WTC11 (cell line): ENCODE data around the gene SEC22C.

ENCODE experiments used
- ATF1 ChIP-seq: sonication (generic); formaldehyde crosslinking; IDR thresholded peaks from 2 replicates; pipeline ENCODE4 v1.8.1; 2023; ENCODE audit warnings: mild to moderate bottlenecking, moderate library complexity, missing genetic modification reagents
- CTCF ChIP-seq: fragments of 200-600 bp; IDR thresholded peaks from 2 replicates; pipeline ENCODE4 v1.8.0; 2022; ENCODE audit warnings: antibody characterized with exemption
- OVOL2 ChIP-seq: fragments of 250-450 bp; sonication (Bioruptor Pico); IDR thresholded peaks from 2 replicates; pipeline ENCODE4 v1.9.0; 2021; ENCODE audit warnings: mild to moderate bottlenecking, borderline replicate concordance
- ZNF138 ChIP-seq: sonication (generic); formaldehyde crosslinking; conservative IDR thresholded peaks from 2 replicates; pipeline ENCODE4 v1.8.1; 2022; ENCODE audit warnings: mild to moderate bottlenecking, moderate library complexity, missing genetic modification reagents
- ZNF232 ChIP-seq: sonication (generic); formaldehyde crosslinking; IDR thresholded peaks from 2 replicates; pipeline ENCODE4 v1.8.0; 2022; ENCODE audit warnings: mild to moderate bottlenecking, missing genetic modification reagents
- TF ChIP-seq, protein P1 (sequence below): sonication (generic); formaldehyde crosslinking; conservative IDR thresholded peaks from 2 replicates; pipeline ENCODE4 v1.8.1; 2022; ENCODE audit warnings: mild to moderate bottlenecking, missing genetic modification reagents

DNA sequence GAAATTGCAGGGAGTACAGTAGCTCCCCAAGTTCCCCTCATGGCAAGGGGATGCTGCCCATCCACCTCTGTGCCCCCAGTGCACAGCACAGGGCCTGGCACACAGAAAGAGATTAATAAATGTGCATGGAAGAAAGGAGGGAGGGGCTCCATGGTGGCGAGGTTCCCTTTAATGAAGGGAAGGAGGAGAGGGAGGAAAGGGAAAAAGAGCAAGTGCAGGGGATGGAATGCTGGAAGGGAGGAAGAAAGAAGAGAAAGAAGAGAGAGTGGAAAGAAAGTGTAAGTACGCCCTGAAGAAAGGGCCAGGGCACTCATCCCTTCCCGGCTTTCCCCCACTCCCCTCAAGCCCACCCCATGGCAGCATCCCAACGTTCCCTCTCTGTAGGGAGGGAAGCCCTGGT is 80.9 kb downstream of the SEC22C start:
- TF ChIP-seq CTCF (no peak), ZNF232 (no peak), ATF1 (CRISPR knock-in tag) (no peak), ZNF138 (no peak), OVOL2 (no peak)
- TF ChIP-seq, protein P1, sequence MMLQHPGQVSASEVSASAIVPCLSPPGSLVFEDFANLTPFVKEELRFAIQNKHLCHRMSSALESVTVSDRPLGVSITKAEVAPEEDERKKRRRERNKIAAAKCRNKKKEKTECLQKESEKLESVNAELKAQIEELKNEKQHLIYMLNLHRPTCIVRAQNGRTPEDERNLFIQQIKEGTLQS (CRISPR knock-in tag), result no peak
